Amniotic stem cell (primary cell): ENCODE results near the gene ZNRF1.

Source experiments
- DNase-seq: peaks from one replicate; lab custom pipeline; 2025; lab: John Stamatoyannopoulos, UW

Gene ZNRF1

DNA sequence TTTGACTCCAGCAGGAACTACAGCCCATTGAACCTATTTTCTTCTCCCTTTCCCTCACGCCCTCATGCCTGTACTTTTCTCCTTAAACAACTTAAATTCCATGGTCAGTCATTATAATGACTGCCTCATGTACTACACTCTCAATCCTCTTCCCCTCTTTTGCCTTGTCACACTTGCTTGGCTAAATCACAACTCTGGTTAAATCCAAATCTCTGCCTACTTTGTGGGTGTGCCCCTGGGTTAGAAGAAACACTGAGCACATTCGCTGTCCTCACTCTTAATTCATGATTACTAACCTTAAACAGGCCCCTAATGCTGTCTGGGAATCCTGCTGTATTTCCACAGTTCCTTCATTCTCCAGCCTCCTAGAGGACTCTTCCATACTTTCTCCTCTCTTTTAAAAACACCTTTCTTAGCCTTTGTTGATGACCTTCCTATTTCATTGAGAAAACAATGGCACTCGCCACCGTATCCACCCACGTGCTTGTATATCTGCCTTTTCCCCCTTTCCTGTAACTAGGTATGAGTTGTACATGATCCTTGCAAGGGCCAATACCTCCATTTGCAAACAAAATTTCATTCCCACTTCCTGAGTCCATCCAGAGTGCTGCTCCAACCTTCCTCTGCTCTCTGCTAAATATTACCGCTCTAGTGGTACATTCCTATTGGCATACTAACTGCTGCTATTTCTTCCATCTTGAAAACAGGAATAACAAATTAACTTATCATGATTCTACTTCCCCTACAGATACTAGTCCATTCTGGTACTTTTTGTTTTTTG lies 28.9 kb downstream of the ZNRF1 start:
- no peak for DNase-seq

DNA sequence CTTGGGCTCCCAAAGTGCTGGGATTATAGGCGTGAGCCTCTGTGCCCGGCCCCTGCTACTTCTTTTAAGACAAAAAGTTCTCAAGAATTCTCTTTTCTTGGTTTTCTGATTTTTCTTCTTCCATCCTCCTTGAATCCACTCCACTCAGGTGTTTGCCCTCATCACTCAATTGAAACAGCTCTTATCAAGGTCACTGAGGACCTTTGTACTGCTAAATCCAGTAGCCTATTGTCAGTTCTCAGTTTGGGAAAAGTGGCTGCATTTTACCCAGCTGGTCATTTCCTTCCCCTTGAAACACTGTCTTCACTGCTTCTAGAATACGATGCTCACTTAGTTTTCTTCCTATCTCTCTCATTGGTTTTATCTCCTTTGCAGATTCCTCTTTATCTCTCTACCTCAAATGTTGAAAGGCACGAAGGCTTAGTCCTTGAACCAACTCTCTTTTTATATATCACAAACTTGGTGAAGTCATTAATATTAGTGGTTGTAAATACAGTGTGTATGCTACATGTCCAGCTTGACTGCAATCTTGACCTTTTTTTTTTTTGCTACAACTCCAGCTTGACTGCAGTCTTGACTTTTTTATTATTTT lies 29.8 kb downstream of the ZNRF1 start:
- no peak for DNase-seq

DNA sequence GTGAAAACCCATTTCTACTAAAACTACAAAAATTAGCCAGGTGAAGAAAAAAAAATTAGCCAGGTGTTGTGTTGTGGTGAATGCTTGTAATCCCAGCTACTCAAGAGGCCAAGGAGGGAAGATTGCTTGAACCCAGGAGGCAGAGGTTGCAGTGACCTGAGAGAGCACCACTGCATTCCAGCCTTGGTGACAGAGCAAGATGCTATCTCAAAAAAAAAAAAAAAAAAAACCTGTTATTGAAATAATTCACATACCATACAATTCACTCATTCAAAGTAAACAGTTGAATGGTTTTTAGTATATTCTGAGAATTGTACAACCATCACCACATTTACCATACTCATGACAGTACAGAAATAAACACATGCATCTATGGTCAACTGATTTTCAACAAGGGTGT lies 31.0 kb downstream of the ZNRF1 start:
- no peak for DNase-seq

DNA sequence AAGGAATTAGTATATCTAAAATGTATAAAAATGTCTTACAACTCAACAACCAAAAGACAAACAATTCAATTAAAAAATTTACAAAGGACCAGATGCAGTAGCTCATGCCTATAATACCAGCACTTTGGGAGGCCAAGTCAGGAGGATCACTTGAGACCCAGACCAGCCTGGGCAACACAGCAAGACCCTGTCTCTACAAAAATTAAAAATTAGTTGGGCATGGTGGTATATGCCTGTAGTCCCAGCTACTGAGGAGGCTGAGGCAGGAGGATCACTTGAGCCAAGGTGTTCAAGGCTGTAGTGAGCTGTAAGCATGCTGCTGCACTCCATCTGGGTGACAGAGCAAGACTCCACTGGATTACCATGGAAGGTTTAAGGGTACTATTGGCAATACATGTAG lies 33.8 kb downstream of the ZNRF1 start:
- no peak for DNase-seq

DNA sequence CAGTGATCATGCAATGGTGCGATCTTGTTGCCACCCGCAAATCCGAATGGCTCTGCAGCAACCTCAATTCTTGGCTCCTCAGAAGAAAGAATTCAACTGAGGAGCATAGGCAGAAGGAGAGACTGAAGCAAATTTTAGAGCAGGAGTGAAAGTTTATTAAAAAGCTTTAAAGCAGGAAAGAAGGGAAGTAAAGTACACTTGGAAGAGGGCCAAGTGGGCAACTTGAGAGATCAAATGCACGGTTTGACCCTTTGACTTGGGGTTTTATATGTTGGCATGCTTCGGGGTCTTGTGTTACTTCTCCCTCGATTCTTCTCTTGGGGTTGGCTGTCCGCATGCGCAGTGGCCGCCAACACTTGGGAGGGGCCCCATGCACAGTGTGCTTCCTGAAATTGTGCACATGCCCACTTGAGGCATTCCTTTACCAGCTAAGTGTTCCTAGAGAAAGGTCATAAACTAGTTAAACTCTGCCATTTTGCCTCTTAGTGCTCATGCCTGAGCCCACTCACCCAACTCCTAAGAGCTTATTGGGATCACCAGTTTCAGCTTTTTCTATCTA lies 36.7 kb downstream of the ZNRF1 start:
- DNase-seq: no peak

DNA sequence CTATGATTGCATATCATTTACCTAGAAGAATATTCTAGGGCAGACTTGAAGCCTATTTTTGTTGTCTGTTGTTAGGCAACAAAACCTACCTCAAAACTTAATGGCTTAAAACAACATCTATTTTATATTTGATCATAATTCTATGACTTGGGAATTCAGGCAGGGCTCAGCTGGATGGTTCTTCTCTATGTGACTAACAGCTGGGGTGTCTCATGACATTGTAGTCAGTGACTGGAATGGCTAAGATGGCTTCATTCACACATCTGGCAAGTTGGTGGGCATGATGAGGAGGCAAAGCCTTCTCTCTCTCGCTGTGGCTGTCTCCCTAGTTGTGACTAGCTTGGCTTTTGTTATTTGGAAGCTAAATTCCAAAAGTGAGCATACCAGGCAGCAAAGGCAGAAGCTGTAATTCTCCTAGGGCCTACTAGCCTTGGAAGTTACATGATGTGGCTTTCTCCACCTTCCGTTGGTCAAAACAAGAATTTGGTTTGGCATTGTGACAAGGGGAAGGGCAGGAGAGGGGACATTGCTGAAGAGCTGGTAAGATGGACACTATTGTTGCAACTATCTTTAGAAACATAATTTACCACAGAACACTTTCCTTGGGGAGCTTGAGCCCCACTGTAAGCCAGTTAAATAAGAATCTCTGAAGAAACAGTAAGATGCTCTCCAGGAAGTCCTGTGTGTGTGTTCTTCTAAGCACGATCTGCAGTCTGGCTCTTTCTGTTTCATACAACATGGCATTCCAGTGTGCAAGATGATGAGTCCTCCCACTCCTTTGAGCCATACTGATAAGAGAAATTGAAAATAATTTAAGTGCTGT lies 39.4 kb downstream of the ZNRF1 start:
- DNase-seq: no peak

DNA sequence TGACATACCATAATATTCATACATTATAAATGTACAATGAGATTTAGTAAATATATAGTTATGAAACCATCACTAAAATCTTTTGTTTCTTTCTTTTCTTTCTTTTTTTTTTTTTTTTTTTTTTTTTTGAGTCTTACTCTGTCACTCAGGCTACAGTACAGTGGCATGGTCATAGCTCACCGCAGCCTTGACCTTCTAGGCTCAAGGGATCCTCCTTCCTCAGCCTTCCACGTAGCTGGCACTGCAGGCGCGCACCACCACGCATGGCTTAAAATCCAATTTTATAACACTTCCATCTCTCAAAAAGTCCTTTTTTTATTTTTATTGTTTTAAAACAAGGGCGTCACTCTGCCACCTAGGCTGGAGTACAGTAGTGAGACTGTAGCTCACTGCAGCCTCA lies 41.1 kb downstream of the ZNRF1 start:
- no peak for DNase-seq

DNA sequence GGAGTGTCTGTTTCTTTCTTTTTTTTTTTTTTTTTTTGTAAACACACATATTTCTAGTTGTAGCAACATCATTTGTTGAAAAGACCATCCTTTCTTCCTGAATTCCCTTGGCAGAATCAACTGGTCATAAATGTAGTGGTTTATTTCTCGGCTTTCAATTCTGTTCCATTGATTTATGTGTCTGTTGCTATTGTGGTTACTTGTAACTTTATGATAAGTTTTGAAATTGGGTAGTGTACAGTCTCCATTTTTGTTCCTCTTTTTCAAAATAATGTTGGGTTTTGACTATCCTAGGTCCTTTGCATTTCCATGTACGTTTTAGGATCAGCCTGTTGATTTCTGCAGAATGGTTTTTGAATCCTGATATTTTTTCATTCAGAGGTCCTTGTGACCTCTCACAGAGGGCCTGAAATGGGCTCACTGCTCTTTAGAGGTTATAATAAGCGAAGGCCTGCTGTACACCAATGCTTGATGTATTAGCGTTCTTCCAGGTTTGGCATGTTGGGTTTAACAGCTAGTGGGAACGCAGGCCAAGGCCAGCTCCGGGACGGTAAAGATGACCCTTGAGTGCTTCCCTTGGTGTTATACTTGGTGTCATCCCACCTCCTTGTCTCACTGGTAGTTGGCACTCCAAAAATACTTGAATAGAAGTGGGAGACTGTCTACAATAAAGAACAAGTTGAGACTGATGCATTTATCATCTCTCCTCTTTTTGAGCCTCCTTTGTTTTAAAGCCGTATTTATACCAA lies 43.8 kb downstream of the ZNRF1 start:
- DNase-seq: no peak

DNA sequence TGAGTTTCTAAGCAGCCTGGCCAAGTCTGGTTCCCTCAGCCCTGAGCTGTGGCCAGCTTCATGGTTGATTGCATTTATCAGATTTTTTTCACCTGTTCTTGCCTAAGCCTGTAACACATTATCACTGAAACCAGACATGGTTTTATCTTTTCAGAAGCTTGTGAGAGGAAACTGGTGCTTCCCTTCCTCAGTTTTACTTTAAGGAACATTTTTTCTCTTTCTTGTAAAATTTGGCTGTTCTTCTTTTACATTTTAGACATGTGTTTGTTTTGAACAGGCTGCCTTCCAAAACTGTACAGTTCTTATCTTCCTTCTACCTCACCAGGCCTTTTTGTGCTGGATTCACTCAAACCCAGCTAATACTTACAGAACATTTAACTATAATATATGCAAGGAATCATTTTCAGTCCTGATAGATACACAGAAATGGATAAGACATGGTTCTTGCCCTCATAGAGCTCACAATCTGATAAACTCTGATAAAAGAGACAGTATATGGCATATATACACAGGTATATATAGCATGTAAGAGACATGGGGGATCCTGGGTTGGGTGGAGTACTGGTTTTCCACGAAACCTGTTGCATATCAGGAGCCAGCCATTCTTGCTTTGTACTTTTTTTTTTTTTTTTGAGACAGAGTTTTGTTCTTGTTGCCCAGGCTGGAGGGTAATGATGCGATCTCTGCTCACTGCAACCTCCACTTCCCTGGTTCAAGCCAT lies 44.5 kb downstream of the ZNRF1 start:
- DNase-seq: no peak

DNA sequence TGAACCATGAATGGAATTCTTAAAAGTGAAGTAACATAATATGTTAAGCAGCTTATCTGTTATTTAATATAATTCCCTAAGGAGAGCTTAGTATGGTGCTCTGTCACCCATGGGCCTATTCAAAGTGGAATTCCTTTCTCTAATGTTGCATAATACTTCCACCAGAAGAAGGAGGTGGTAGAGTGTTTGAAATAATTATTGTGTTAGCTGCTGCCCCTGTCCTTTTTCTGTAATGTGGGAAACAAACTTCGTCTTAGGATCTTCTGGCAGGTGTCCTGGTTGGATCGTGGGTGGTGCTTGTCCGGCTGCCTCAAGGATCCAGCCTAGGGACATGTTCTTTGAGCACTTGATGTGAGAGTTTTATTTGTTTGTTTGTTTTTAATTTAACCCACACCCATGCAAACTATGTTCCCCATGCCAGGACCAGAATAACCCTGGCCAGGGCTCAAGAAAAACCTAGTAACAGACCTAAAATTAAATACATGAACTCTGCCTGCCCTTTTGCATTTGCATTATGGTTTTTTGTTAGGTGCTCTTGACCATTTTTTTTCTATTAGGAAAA lies 46.1 kb downstream of the ZNRF1 start:
- no peak for DNase-seq

DNA sequence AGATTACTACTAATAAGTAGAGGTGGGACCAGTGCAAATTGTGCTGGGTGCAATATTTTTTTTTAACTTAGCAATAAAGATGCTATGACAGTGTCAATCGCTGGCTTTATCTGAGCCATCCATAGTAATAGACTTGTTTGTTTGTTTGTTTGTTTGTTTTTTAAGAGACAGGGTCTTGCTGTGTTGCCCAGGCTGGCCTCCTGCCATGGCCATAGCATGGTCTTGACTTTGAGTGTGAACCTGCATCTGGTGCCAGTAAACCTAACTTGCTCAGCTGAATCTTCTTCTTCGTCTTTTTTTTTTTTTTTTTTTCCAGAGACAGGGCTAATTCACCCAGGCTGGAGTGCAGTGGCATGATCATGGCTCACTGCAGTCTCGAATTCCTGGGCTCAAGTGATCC lies 46.6 kb downstream of the ZNRF1 start:
- DNase-seq: no peak

DNA sequence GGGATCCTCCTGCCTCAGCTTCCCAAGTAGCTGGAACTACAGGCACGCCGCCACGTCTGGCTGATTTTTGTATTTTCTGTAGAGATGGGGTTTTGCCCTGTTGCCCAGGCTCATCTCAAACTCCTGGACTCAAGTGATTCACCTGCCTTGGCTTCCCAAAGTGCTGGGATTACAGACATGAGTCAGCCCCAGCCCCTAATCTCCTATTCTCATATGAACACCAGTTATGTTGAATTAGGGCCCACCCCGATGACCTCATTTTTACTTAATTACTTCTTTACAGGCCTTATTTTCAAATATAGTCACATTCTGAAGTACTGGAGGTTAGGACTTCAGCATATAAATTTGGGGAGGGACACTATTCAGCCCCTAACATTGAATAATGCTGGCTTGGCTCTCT lies 49.2 kb downstream of the ZNRF1 start:
- no peak for DNase-seq

DNA sequence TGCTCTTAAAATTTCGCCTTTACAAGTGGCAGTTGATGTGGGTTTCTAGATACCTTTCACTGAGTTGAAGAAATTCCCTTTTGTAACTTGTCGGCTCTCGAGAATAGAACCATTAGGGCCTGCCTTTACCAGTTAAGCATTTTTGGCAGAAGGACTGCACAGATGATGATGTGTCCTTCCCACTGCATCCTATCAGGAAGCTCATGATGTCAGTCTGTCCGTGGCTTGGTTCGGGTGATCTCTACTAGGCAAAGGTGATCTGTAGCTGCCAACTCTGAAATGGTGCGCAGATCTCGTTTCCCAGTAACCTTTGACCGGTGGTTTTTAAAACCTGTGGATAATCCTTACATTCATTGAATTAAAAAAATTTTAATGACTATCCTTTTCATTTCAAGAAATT lies 49.7 kb downstream of the ZNRF1 start:
- DNase-seq: no peak

DNA sequence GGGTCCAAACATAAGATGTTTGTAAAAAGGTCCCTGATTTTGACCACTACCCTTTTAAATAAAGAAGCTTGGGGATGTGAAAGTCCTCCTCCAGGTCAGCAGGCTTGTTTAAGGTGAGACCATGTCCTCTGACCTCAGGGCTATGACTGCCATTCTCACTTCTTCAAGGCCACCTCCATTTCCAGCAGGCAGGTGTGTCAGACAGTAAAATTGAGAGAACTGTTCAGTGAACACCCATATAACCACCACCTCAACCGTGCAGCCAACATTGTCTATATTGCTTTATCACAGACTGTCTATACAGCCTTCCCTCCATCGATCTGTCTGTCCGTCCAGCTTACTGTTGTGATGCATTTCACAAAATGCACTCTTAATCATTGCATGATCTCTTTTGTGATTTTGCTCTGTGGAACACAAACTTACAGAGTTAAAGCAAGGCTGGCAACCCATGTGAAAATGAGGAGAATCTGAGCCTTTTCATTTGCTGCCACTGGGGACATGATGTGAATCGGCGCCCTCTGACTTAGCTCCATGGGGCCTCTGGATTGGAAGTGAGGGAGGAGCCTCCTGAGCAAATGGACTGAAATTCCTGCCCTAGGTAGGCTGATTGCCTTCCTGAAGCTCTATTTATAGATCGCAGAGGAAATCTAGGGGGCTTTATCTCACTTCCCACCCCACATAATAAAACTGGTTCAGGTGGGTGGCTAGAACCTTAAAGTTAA lies 53.8 kb downstream of the ZNRF1 start:
- no peak for DNase-seq

DNA sequence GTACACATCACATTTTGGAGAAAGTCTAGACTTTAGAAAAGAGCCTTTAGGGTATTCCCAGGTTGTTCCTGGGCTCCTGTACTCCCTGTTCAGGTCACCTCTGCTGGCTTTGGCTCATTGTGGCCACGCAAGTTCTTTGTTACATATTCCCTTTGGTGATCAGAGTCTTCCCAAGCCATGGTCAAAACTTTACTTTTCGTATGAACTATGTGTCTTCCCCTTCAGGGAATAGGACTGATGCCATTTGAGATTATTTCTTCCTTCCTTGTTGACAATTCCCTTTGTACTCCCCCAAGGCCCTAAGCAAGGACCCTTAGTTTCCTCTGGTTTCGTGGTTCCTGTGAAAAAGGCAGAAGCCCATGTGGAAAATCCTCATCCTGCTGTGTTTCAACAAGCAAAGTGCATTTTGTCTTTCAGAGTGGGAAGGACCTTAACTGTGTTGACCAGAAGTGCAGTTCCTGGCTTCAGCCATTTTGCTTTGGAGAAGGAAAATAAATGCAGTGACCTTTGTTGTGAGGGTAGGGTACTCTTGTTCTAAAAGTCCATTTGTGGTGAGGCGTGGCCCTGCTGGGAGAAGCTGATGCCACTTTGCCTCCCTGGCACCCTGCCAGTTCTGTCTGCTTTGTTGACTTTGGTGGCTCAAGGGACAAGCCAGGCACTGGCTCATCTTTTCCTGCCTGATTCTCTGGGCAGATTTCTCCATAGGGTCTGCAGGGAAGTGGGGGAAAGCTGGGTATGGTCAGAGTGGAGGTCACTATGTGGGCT lies 55.1 kb downstream of the ZNRF1 start:
- DNase-seq: no peak

DNA sequence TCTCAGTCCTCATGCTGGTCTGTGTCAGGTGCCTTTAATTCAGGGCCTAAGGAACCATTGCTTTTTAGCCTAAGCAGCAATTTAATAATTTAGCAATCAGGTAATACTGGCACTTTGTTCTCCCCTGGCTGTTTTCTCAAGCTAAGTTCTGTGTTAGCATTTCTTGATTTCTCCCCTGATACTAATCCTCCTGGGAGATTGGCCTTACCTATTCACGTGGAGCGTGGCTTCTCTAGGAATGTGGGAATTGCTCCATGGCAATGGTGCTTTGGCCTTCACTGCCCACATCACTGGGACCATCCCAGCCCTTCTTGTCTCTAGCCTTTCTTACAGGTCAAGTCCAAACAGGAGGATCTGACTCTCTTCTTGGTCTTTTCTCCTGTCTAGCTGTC lies 55.7 kb downstream of the ZNRF1 start:
- DNase-seq: no peak

DNA sequence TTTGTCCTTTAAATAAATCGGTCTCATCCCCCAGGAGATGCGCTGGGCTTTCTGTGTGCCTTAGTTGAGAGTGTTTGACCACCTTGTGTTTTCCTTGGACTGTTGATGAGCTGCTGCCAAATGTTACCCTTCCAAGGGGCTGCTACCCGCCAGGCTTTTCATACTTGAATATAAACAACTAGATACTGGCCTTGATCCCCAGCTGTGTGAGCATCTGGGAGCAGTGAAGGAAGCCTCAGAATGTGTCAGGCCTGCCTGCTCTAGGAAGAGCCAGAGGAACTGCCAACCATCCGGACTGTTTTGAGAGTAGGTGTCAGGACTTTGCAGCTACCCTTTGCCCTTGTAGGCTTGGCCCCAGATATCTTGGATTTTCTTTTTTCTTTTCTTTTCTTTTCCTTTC lies 60.0 kb downstream of the ZNRF1 start:
- DNase-seq: no peak

DNA sequence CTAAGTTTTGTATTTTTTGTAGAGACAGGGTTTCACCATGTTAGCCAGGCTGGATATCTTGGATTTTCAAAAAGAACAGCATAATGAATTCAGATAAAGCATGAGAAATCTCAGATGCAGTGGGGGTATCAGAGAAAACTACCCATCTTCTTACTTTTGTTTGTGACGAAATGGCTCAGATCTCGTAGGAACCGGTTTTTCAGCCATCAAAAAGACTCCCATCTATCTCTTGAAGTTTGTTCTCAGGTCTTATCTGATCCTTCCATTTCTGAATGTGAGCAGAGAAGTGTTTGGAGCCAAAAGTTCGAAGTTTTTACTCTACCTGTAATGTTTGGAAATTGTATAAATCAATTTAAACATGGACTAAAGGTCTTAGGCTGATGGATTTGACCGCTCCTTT lies 60.6 kb downstream of the ZNRF1 start:
- no peak for DNase-seq

DNA sequence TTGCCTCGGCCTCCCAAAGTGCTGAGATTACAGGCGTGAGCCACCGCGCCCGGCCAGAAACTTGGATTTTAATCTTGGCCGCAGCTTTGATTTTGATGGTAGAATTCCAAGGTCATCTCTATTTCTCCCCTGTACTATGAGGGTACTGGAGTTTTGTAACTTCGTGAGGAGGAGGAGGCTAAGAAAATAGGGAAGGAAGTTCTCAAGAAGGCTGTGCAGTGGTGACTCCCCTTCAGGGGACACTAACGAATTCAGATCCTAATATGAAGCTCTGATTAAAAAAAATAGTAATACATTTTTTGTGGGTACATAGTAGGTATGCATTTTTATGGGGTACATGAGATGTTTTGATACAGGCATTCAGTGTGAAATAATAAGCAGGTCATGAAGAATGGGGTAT lies 61.9 kb downstream of the ZNRF1 start:
- DNase-seq: no peak

DNA sequence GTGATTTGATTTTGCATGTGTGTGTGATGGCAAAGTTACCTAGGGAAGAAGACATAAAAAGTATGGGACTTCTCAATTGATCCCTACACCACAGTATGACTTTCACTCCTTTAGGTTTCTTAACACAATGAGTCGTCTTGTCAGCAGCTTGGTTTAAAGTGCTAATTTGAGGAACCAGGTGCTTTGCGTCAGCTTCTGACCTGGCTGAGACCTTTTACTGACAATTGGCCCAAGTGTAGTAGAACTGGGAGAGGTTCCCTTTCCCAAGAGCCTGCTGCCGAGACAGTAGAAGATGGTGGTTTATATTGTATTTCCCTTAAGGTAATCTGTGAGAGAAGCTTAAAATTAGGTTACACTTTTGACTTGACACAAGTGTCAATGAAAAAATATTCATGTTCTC lies 62.8 kb downstream of the ZNRF1 start:
- no peak for DNase-seq
